GM18868 (cell line): Measurements from ENCODE around the gene FAU.
"Not testable (repeated sequence)": the region's sequence is repeated elsewhere in the genome, so short reads cannot be mapped to it uniquely, and the experiment has no call there.

Experiments used
- ATAC-seq: cut with Tn5 transposase; IDR thresholded peaks from one replicate; pipeline ENCODE4 v1.9.1; 2021; ENCODE audit warnings: mild to moderate bottlenecking, moderate library complexity; ENCODE audit not compliant: unreplicated experiment

The FAU gene

GRCh38 chr11:65121865-65122696 is at the start of gene FAU, which contains the start of gene MRPL49:
FAU (minus strand) TSS chr11:65122134; CDS start chr11:65121813, 321 bp downstream.
MRPL49 (plus strand) TSS chr11:65122321; CDS start chr11:65122347, 26 bp downstream.
- peak; percentile 71 for ATAC-seq

- no peak for ATAC-seq
These were observed 48.2 kb upstream of the FAU start, which contains the start of gene SPDYC for GRCh38 chr11:65170058-65170534. SPDYC (plus strand) TSS chr11:65170233; CDS start chr11:65171358, 1,125 bp downstream.

- ATAC-seq, result no peak
These were observed 47.3 kb upstream of the FAU start for GRCh38 chr11:65169164-65169641.

- ATAC-seq, result no peak
These were observed 45.7 kb upstream of the FAU start for GRCh38 chr11:65167656-65168055.

GRCh38 chr11:65166893-65167292 is 45.0 kb upstream of the FAU start:
- no peak for ATAC-seq

GRCh38 chr11:65165410-65166317 is 43.7 kb upstream of the FAU start:
- no peak for ATAC-seq

- ATAC-seq, result no peak
These were observed 41.8 kb upstream of the FAU start for GRCh38 chr11:65163684-65164083.

GRCh38 chr11:65160643-65161042 is 38.7 kb upstream of the FAU start:
- no peak for ATAC-seq

GRCh38 chr11:65159012-65159411 is 37.1 kb upstream of the FAU start:
- ATAC-seq, result no peak

- ATAC-seq, result no peak
These were observed 35.4 kb upstream of the FAU start for GRCh38 chr11:65157336-65157735.

- no peak for ATAC-seq
These were observed 35.0 kb upstream of the FAU start for GRCh38 chr11:65156926-65157325.

GRCh38 chr11:65156256-65156655 is 34.3 kb upstream of the FAU start:
- ATAC-seq, result no peak

GRCh38 chr11:65152122-65152521 is 30.2 kb upstream of the FAU start:
- ATAC-seq, result no peak

- ATAC-seq, result no peak
These were observed 29.5 kb upstream of the FAU start for GRCh38 chr11:65151331-65151899.

- no peak for ATAC-seq
These were observed 28.8 kb upstream of the FAU start for GRCh38 chr11:65150509-65151299.

- not testable (repeated sequence) for ATAC-seq
These were observed 28.2 kb upstream of the FAU start for GRCh38 chr11:65150131-65150508.

- no peak for ATAC-seq
These were observed 26.7 kb upstream of the FAU start for GRCh38 chr11:65148657-65149056.

- no peak for ATAC-seq
These were observed 25.6 kb upstream of the FAU start for GRCh38 chr11:65147352-65148075.

GRCh38 chr11:65141896-65142494 is 20.1 kb upstream of the FAU start:
- no peak for ATAC-seq
